HepG2 (cell line): Measurements from ENCODE around the gene SF3B6. TPM values are rescaled to one million over a fixed set of nuclear protein-coding genes. Genes with fewer than 3 reads are reported as not detected.
"Not testable (repeated sequence)": the region's sequence is repeated elsewhere in the genome, so short reads cannot be mapped to it uniquely, and the experiment has no call there.

Source experiments
- ATAC-seq: fragments of 200-7000 bp; cut with Tn5 transposase; 3 replicates; pipeline ENCODE4 v1.9.1; 2020; ENCODE audit warnings: mild to moderate bottlenecking, moderate library complexity
- BruUV-seq: library from RNA; stranded (reverse); fragments of 400-500 nt; replicated peaks from 2 replicates; lab custom pipeline; 2021; lab: Mats Ljungman, UMichigan
- CTCF ChIA-PET: fragments of 300-600 bp; formaldehyde crosslinking; extraction: SDS; loops from one replicate; lab custom pipeline; 2021; ENCODE audit warnings: low total read pairs, inconsistent platforms, low intra/inter-chr PET ratio; lab: Yijun Ruan, JAX
- POLR2A ChIA-PET: fragments of 350-600 bp; sonication (Branson Sonifier 250); formaldehyde crosslinking; loops from one replicate; lab custom pipeline; 2020; ENCODE audit warnings: antibody characterized with exemption, inconsistent platforms; lab: Yijun Ruan, JAX
- DNase-seq: peaks from one replicate; pipeline ENCODE4 v3.0.0-alpha.2; 2015; ENCODE audit warnings: low spot score
- FAIRE-seq: peaks from 3 replicates; lab custom pipeline; 2011; peaks lifted over from hg19 to GRCh38; lab: Jason Lieb, UNC
- H2AFZ ChIP-seq: one replicate; pipeline ENCODE4 v1.6.1; 2011; ENCODE audit warnings: low read length, inconsistent platforms
- H3K27ac ChIP-seq: fragments of 300-600 bp; 3 replicates; pipeline ENCODE4 v1.8.0; 2011; ENCODE audit warnings: mixed run types, mild to moderate bottlenecking, mixed read lengths, low read length, inconsistent platforms; ENCODE audit not compliant: insufficient read depth; ENCODE audit errors: extremely low read length
- H3K27me3 ChIP-seq, 2 experiments: fragments of 200-600 bp in 1 of 2; 2 replicates in 1 of 2; 3 replicates in 1 of 2; pipeline versions ENCODE4 v1.6.0 to v1.8.0; 2011; ENCODE audit warnings: low read length in 2 of 2, mild to moderate bottlenecking in 2 of 2, moderate library complexity in 2 of 2, inconsistent platforms in 1 of 2; ENCODE audit not compliant: insufficient read depth in 2 of 2, control insufficient read depth in 1 of 2
- H3K36me3 ChIP-seq, 2 experiments: fragments of 200-600 bp in 1 of 2; replicated peaks in 1 of 2; 2 replicates in 1 of 2; 3 replicates in 1 of 2; pipeline versions ENCODE4 v1.5.1 to v1.8.0; 2011; ENCODE audit warnings: low read length in 2 of 2, inconsistent platforms in 1 of 2; ENCODE audit not compliant: insufficient read depth in 2 of 2, control insufficient read depth in 1 of 2
- H3K4me1 ChIP-seq: 2 replicates; pipeline ENCODE4 v1.5.1; 2012; ENCODE audit warnings: low read length, inconsistent platforms; ENCODE audit not compliant: insufficient read depth
- H3K4me2 ChIP-seq: 2 replicates; pipeline ENCODE4 v1.6.0; 2011; ENCODE audit warnings: low read depth, low read length, inconsistent platforms
- H3K4me3 ChIP-seq, 3 experiments: fragments of 200-600 bp in 1 of 3; sonication (generic), shearing (Covaris generic) in 1 of 3; replicated peaks in 1 of 3; 2 replicates each; pipeline ENCODE4 v1.5.1; 2011 to 2016; ENCODE audit warnings: low read length in 3 of 3, inconsistent platforms in 2 of 3, low read depth in 2 of 3, mild to moderate bottlenecking in 2 of 3, control low read depth in 1 of 3, mixed read lengths in 1 of 3; ENCODE audit not compliant: insufficient read depth in 1 of 3
- H3K79me2 ChIP-seq: one replicate; pipeline ENCODE4 v1.6.1; 2011; ENCODE audit warnings: low read length, inconsistent platforms; ENCODE audit not compliant: insufficient read depth
- H3K9ac ChIP-seq: 2 replicates; pipeline ENCODE4 v1.6.0; 2011; ENCODE audit warnings: mild to moderate bottlenecking, low read depth, low read length, inconsistent platforms; ENCODE audit not compliant: insufficient read depth
- H3K9me3 ChIP-seq: 2 replicates; pipeline ENCODE4 v1.5.1; 2012; ENCODE audit warnings: mild to moderate bottlenecking, low read length
- H4K20me1 ChIP-seq: 2 replicates; pipeline ENCODE4 v1.6.0; 2011; ENCODE audit warnings: inconsistent platforms, mild to moderate bottlenecking, low read length, moderate library complexity; ENCODE audit not compliant: insufficient read depth
- BORCS8-MEF2B ChIP-seq: sonication (generic); formaldehyde crosslinking; IDR thresholded peaks from 2 replicates; pipeline ENCODE4 v1.8.0; 2022; ENCODE audit warnings: mild to moderate bottlenecking, missing genetic modification reagents
- FOXK1 ChIP-seq: sonication (generic); formaldehyde crosslinking; IDR thresholded peaks from 2 replicates; pipeline ENCODE4 v1.4.0; 2020; ENCODE audit warnings: low read depth, missing genetic modification reagents, borderline replicate concordance
- HBP1 ChIP-seq: IDR thresholded peaks from 2 replicates; pipeline ENCODE4 v1.6.1; 2016; ENCODE audit warnings: low read depth, control low read depth
- HOXA5 ChIP-seq: sonication (generic); formaldehyde crosslinking; IDR thresholded peaks from 2 replicates; pipeline ENCODE4 v1.4.0; 2020; ENCODE audit warnings: missing genetic modification reagents
- HOXD1 ChIP-seq: sonication (generic); formaldehyde crosslinking; IDR thresholded peaks from 2 replicates; pipeline ENCODE4 v1.5.0; 2020; ENCODE audit warnings: missing genetic modification reagents
- JUN ChIP-seq: sonication (generic); formaldehyde crosslinking; IDR thresholded peaks from 2 replicates; pipeline ENCODE4 v1.4.0; 2020; ENCODE audit warnings: mild to moderate bottlenecking, missing genetic modification reagents
- RARA ChIP-seq: IDR thresholded peaks from 2 replicates; pipeline ENCODE4 v1.6.1; 2016; ENCODE audit warnings: missing genetic modification reagents, missing compliant biosample characterization
- SMAD3 ChIP-seq: sonication (generic); formaldehyde crosslinking; IDR thresholded peaks from 2 replicates; pipeline ENCODE4 v1.4.0; 2020; ENCODE audit warnings: missing genetic modification reagents
- SOX6 ChIP-seq, 2 experiments: fragments of 450-650 bp in 1 of 2; sonication (generic) in 1 of 2; formaldehyde crosslinking in 1 of 2; IDR thresholded peaks; 2 replicates each; pipeline versions ENCODE4 v1.4.0 to v1.6.1; 2017 to 2020; ENCODE audit warnings: antibody characterized with exemption in 1 of 2, mild to moderate bottlenecking in 1 of 2, missing genetic modification reagents in 1 of 2
- TARDBP ChIP-seq: sonication (generic); formaldehyde crosslinking; IDR thresholded peaks from 2 replicates; pipeline ENCODE4 v1.8.0; 2022; ENCODE audit warnings: mild to moderate bottlenecking, missing genetic modification reagents
- TFDP2 ChIP-seq: sonication (generic); formaldehyde crosslinking; IDR thresholded peaks from 2 replicates; pipeline ENCODE4 v1.4.0; 2020; ENCODE audit warnings: missing genetic modification reagents
- WGBS: methylation state at CpG from one replicate; pipeline ENCODE4 v1.1.6; 2017; ENCODE audit warnings: low lambda C conversion rate; 5-methylcytosine and 5-hydroxymethylcytosine counted together
- in situ Hi-C: cut with HindIII; loops from 2 replicates; pipeline ENCODE4 v1.10.0; 2017; ENCODE audit warnings: low pct_unique_long_range_greater_than_20kb; ENCODE audit not compliant: extremely low pct_ligation_motif_present
- intact Hi-C: fragments of 100-400 bp; cut with micrococcal nuclease; formaldehyde crosslinking; loops from one replicate; pipeline ENCODE4 v1.10.0; 2022; ENCODE audit not compliant: unreplicated experiment
- polyA plus RNA-seq, 8 experiments: library from polyadenylated mRNA; depleted of rRNA in 3 of 8; stranded (reverse) in 7 of 8; unstranded in 1 of 8; fragments of >200 nt; fragmentation: Illumina TruSeq in 4 of 8; extraction: Trizol in 4 of 8; gene quantifications; 2 replicates each; pipeline versions ENCODE4 v1.2.1 to v1.2.3, GENCODE V29; 2011 to 2016; ENCODE audit warnings: low read depth in 4 of 8, missing spikeins in 1 of 8, mixed read lengths in 1 of 8; ENCODE audit not compliant: insufficient read depth in 1 of 8
- total RNA-seq, 5 experiments: library from RNA; depleted of rRNA; stranded (reverse); fragments of >200 nt; fragmentation: Illumina TruSeq; extraction: Trizol; gene quantifications; 2 replicates each; pipeline ENCODE4 v1.2.3, GENCODE V29; 2016; ENCODE audit warnings: low read depth in 1 of 5
- TF ChIP-seq, protein P1 (sequence below): sonication (generic); formaldehyde crosslinking; IDR thresholded peaks from 2 replicates; pipeline ENCODE4 v1.4.0; 2020; ENCODE audit warnings: missing genetic modification reagents
- TF ChIP-seq, protein P2 (sequence below): IDR thresholded peaks from 2 replicates; pipeline ENCODE4 v1.6.1; 2016; ENCODE audit warnings: missing compliant biosample characterization, missing genetic modification reagents, borderline replicate concordance
- TF ChIP-seq, protein P3 (sequence below): sonication (generic); formaldehyde crosslinking; IDR thresholded peaks from 2 replicates; pipeline ENCODE4 v1.4.0; 2020; ENCODE audit warnings: low read depth, mild to moderate bottlenecking, missing genetic modification reagents

SF3B6 gene
- total and polyA plus RNA-seq, 2 of the 13 experiments (the other 11 are each of a cell fraction or from before 2014, with no cell fraction given), result 177 to 182 TPM

GRCh38 chr2:24095171-24095677, 19.1 kb upstream of the SF3B6 start:
- 16% methylated on average over 9 of the region's 17 CpGs for WGBS
- ATAC-seq (peak; percentile 53), FAIRE-seq (peak; percentile 49), DNase-seq (peak; percentile 25)
- H3K79me2 ChIP-seq; H3K27ac ChIP-seq; BruUV-seq; H3K9me3 ChIP-seq; H4K20me1 ChIP-seq; in situ Hi-C loops; CTCF ChIA-PET; H3K27me3 ChIP-seq; intact Hi-C loops; H3K36me3 ChIP-seq; TF ChIP-seq SOX6 (IDR thresholded peaks at IDR 0.05): not testable (repeated sequence)
- Histone ChIP-seq H3K9ac (peak overlapping the region; percentile 35), H2AFZ (peak overlapping the region; percentile 34), H3K4me1 (peaks cover 17% of the 10 kb centered on the region), H3K4me2 (peak overlapping the region; percentile 94), H3K4me3 (peak overlapping the region; percentile 53 to 68 (median 61))
- POLR2A ChIA-PET, result interaction anchor here (0.9 to 2.3 kb wide), 6 partner anchors 11 to 169 kb away, joined by 3 to 19 read pairs (median 4); partner anchors contain the start of genes ATAD2B, FAM228B and TP53I3
- 0 out of 2 replicates have a peak, but pooled peaks have one; percentile 30 for TF ChIP-seq HOXA5 (CRISPR knock-in tag)
- TF ChIP-seq FOXK1, result peak; percentile 77; the same call in 1 of the 2 replicates
- 0 out of 2 replicates have a peak, but pooled peaks have one; percentile 22 for TF ChIP-seq SOX6 (CRISPR knock-in tag; IDR thresholded peaks at IDR 0.05)
- TF ChIP-seq JUN, result peak; percentile 23; the same call in 1 of the 2 replicates
- peak; percentile 77; the same call in 1 of the 2 replicates for TF ChIP-seq BORCS8-MEF2B (CRISPR knock-in tag)
- 0 out of 2 replicates have a peak, but pooled peaks have one; percentile 23 for TF ChIP-seq RARA (CRISPR knock-in tag)
- TF ChIP-seq TARDBP (CRISPR knock-in tag), result peak; percentile 22; the same call in 1 of the 2 replicates
- TF ChIP-seq HBP1 (CRISPR knock-in tag), result 0 out of 2 replicates have a peak, but pooled peaks have one; percentile 27
- TF ChIP-seq, protein P1, sequence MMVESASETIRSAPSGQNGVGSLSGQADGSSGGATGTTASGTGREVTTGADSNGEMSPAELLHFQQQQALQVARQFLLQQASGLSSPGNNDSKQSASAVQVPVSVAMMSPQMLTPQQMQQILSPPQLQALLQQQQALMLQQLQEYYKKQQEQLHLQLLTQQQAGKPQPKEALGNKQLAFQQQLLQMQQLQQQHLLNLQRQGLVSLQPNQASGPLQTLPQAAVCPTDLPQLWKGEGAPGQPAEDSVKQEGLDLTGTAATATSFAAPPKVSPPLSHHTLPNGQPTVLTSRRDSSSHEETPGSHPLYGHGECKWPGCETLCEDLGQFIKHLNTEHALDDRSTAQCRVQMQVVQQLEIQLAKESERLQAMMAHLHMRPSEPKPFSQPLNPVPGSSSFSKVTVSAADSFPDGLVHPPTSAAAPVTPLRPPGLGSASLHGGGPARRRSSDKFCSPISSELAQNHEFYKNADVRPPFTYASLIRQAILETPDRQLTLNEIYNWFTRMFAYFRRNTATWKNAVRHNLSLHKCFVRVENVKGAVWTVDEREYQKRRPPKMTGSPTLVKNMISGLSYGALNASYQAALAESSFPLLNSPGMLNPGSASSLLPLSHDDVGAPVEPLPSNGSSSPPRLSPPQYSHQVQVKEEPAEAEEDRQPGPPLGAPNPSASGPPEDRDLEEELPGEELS, result peak; percentile 65
- TF ChIP-seq, protein P2, sequence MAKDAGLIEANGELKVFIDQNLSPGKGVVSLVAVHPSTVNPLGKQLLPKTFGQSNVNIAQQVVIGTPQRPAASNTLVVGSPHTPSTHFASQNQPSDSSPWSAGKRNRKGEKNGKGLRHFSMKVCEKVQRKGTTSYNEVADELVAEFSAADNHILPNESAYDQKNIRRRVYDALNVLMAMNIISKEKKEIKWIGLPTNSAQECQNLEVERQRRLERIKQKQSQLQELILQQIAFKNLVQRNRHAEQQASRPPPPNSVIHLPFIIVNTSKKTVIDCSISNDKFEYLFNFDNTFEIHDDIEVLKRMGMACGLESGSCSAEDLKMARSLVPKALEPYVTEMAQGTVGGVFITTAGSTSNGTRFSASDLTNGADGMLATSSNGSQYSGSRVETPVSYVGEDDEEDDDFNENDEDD (CRISPR knock-in tag), result peak; percentile 70; the same call in 1 of the 2 replicates
- 0 out of 2 replicates have a peak, but pooled peaks have one; percentile 12 for TF ChIP-seq SMAD3 (CRISPR knock-in tag)
- TF ChIP-seq TFDP2, result peak; percentile 80; the same call in 1 of the 2 replicates
- TF ChIP-seq HOXD1 (CRISPR knock-in tag), result 0 out of 2 replicates have a peak, but pooled peaks have one; percentile 7
- TF ChIP-seq, protein P3, sequence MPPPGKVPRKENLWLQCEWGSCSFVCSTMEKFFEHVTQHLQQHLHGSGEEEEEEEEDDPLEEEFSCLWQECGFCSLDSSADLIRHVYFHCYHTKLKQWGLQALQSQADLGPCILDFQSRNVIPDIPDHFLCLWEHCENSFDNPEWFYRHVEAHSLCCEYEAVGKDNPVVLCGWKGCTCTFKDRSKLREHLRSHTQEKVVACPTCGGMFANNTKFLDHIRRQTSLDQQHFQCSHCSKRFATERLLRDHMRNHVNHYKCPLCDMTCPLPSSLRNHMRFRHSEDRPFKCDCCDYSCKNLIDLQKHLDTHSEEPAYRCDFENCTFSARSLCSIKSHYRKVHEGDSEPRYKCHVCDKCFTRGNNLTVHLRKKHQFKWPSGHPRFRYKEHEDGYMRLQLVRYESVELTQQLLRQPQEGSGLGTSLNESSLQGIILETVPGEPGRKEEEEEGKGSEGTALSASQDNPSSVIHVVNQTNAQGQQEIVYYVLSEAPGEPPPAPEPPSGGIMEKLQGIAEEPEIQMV, result 0 out of 2 replicates have a peak, but pooled peaks have one; percentile 55
